ENCODE measurements around the gene NDST3.

Gene NDST3

DNA sequence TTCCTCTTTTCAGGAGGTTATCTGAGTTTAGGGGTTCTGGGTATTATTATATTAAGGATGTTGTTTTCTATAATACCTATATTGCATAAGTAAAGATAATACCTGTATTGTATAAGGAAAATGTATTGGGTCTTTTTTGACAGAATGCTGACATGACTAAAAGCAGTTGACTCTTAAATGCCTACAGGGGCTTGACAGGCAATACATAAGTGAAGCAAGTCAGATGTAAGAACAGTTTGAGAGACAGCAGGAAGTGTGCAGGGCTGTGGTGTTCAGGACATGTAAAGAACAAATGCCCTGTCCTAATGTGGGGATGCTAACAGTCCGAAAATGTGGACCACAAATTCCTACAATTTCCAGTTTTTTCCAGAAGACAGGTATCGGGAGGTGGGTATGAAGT, 30.2 kb upstream of the NDST3 start:
- TF ChIP-seq, protein P1, sequence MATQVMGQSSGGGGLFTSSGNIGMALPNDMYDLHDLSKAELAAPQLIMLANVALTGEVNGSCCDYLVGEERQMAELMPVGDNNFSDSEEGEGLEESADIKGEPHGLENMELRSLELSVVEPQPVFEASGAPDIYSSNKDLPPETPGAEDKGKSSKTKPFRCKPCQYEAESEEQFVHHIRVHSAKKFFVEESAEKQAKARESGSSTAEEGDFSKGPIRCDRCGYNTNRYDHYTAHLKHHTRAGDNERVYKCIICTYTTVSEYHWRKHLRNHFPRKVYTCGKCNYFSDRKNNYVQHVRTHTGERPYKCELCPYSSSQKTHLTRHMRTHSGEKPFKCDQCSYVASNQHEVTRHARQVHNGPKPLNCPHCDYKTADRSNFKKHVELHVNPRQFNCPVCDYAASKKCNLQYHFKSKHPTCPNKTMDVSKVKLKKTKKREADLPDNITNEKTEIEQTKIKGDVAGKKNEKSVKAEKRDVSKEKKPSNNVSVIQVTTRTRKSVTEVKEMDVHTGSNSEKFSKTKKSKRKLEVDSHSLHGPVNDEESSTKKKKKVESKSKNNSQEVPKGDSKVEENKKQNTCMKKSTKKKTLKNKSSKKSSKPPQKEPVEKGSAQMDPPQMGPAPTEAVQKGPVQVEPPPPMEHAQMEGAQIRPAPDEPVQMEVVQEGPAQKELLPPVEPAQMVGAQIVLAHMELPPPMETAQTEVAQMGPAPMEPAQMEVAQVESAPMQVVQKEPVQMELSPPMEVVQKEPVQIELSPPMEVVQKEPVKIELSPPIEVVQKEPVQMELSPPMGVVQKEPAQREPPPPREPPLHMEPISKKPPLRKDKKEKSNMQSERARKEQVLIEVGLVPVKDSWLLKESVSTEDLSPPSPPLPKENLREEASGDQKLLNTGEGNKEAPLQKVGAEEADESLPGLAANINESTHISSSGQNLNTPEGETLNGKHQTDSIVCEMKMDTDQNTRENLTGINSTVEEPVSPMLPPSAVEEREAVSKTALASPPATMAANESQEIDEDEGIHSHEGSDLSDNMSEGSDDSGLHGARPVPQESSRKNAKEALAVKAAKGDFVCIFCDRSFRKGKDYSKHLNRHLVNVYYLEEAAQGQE (IDR thresholded peaks at IDR 0.05; ENCODE audit: insufficient replicate concordance, low read depth), result no peak
- TF ChIP-seq GABPA (IDR thresholded peaks at IDR 0.05; ENCODE audit: low read depth) (no peak), POLR2AphosphoS5 (IDR thresholded peaks at IDR 0.05; ENCODE audit: low read depth) (no peak), SPI1 (IDR thresholded peaks at IDR 0.05; ENCODE audit: borderline replicate concordance, low read depth) (no peak)
- TF ChIP-seq, protein P2, sequence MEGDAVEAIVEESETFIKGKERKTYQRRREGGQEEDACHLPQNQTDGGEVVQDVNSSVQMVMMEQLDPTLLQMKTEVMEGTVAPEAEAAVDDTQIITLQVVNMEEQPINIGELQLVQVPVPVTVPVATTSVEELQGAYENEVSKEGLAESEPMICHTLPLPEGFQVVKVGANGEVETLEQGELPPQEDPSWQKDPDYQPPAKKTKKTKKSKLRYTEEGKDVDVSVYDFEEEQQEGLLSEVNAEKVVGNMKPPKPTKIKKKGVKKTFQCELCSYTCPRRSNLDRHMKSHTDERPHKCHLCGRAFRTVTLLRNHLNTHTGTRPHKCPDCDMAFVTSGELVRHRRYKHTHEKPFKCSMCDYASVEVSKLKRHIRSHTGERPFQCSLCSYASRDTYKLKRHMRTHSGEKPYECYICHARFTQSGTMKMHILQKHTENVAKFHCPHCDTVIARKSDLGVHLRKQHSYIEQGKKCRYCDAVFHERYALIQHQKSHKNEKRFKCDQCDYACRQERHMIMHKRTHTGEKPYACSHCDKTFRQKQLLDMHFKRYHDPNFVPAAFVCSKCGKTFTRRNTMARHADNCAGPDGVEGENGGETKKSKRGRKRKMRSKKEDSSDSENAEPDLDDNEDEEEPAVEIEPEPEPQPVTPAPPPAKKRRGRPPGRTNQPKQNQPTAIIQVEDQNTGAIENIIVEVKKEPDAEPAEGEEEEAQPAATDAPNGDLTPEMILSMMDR (IDR thresholded peaks at IDR 0.05; ENCODE audit: insufficient read depth, low read length), result no peak
- Histone ChIP-seq H3K27ac (replicated peaks) (no peak overlapping the region), H3K4me3 (replicated peaks; ENCODE audit: insufficient read depth, low read length) (no peak overlapping the region), H3K27me3 (ENCODE audit: insufficient read depth, poor library complexity, severe bottlenecking) (no peaks in the 10 kb centered on the region)
- no peak for DNase-seq (ENCODE audit: low read depth in 1 of 2, low spot score in 1 of 2)

DNA sequence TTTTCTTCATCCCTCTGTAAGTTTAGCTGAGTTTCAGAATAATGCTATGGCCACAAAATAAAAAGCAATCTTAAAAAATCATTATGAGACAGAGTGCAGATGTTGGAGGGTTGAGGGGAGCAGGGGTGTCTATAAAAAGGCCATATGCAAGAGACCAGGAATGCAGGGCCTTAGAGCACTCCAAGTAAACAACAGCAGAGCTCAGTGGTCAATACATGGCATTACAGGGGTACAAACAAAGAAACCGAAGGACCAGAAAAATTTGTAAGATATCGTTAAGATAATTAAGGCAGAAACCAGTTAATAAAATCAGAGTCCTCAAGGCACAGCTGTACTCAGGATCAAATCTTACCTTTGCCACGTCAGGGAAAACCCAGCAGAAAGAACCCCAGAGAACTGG, 28.4 kb upstream of the NDST3 start:
- TF ChIP-seq GABPA (IDR thresholded peaks at IDR 0.05; ENCODE audit: low read depth) (no peak), POLR2AphosphoS5 (IDR thresholded peaks at IDR 0.05; ENCODE audit: low read depth) (no peak), SPI1 (IDR thresholded peaks at IDR 0.05; ENCODE audit: borderline replicate concordance, low read depth) (no peak)
- TF ChIP-seq, protein P2 (IDR thresholded peaks at IDR 0.05; ENCODE audit: insufficient read depth, low read length), result no peak
- TF ChIP-seq, protein P1 (IDR thresholded peaks at IDR 0.05; ENCODE audit: insufficient replicate concordance, low read depth), result no peak
- H3K27ac ChIP-seq (replicated peaks), result no peak overlapping the region
- no peak for DNase-seq (ENCODE audit: low read depth in 1 of 2, low spot score in 1 of 2)
- no peaks in the 10 kb centered on the region for H3K27me3 ChIP-seq (ENCODE audit: insufficient read depth, poor library complexity, severe bottlenecking)
- H3K4me3 ChIP-seq (replicated peaks; ENCODE audit: insufficient read depth, low read length), result no peak overlapping the region

DNA sequence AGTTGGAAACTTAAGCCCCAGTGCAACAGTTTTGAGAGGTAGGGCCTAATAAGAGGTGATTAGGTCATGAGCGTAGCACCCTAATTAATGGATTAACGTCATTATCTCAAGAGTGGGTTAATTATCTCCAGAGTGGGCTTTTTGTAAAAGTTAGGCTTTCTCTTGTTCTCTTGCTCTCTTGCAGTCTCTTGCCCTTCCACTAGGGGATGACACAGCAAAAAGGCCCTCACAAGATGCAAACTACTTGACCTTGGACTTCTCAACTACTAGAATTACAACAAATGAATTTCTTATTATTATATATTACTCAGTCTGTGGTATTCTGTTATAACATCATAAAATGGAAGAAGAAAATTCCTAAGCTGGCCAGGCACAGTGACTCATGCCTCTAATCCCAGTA, 22.1 kb upstream of the NDST3 start:
- no peak for DNase-seq (ENCODE audit: low read depth in 1 of 2, low spot score in 1 of 2)
- TF ChIP-seq GABPA (IDR thresholded peaks at IDR 0.05; ENCODE audit: low read depth) (no peak), SPI1 (IDR thresholded peaks at IDR 0.05; ENCODE audit: borderline replicate concordance, low read depth) (no peak), POLR2AphosphoS5 (IDR thresholded peaks at IDR 0.05; ENCODE audit: low read depth) (no peak)
- TF ChIP-seq, protein P2 (IDR thresholded peaks at IDR 0.05; ENCODE audit: insufficient read depth, low read length), result no peak
- TF ChIP-seq, protein P1 (IDR thresholded peaks at IDR 0.05; ENCODE audit: insufficient replicate concordance, low read depth), result no peak
- no peaks in the 10 kb centered on the region for H3K27me3 ChIP-seq (ENCODE audit: insufficient read depth, poor library complexity, severe bottlenecking)
- H3K4me3 ChIP-seq (replicated peaks; ENCODE audit: insufficient read depth, low read length), result no peak overlapping the region
- H3K27ac ChIP-seq (replicated peaks), result no peak overlapping the region
